B cell (primary cell): ENCODE data around the gene MYO18A. TPM values are rescaled to one million over a fixed set of nuclear protein-coding genes. Genes with fewer than 3 reads are reported as not detected.
"Not testable (repeated sequence)": the region's sequence is repeated elsewhere in the genome, so short reads cannot be mapped to it uniquely, and the experiment has no call there.

Source experiments
- ATAC-seq: fragments of 200-7000 bp; cut with Tn5 transposase; one replicate; pipeline ENCODE4 v1.10.0; 2021; ENCODE audit warnings: low read depth, mild to moderate bottlenecking, moderate number of reproducible peaks, moderate library complexity
- CTCF ChIA-PET: fragments of 350-600 bp; sonication (Branson Sonifier 250); formaldehyde crosslinking; loops from one replicate; lab custom pipeline; 2021; ENCODE audit warnings: antibody characterized with exemption, inconsistent platforms; lab: Charles Lee
- POLR2A ChIA-PET: fragments of 350-600 bp; sonication (Branson Sonifier 250); formaldehyde crosslinking; loops from one replicate; lab custom pipeline; 2021; ENCODE audit warnings: antibody characterized with exemption; lab: Charles Lee
- DNase-seq: peaks from one replicate; pipeline ENCODE4 v3.0.0; 2013
- H2AFZ ChIP-seq: 2 replicates; pipeline ENCODE4 v1.6.1; 2012; ENCODE audit warnings: mild to moderate bottlenecking, low read depth, low read length; ENCODE audit not compliant: insufficient read depth, poor library complexity, severe bottlenecking
- H3K27ac ChIP-seq, 2 donors: 1 replicate in 1 of 2; 2 replicates in 1 of 2; pipeline ENCODE4 v1.5.1; 2012 to 2013; ENCODE audit warnings: low read length in 2 of 2, mild to moderate bottlenecking in 2 of 2, moderate library complexity in 1 of 2
- H3K27me3 ChIP-seq, 4 experiments: fragments of 200-600 bp in 1 of 4; sonication (generic) in 1 of 4; replicated peaks in 1 of 4; 1 replicate in 2 of 4; 2 replicates in 2 of 4; pipeline versions ENCODE4 v1.6.1 to v1.7.0; 2013 to 2016; ENCODE audit warnings: low read length in 3 of 4, mild to moderate bottlenecking in 2 of 4, mixed read lengths in 1 of 4, moderate library complexity in 1 of 4; ENCODE audit not compliant: insufficient read depth in 4 of 4, control insufficient read depth in 3 of 4; ENCODE audit errors: control extremely low read depth in 1 of 4
- H3K36me3 ChIP-seq, 2 experiments: replicated peaks in 1 of 2; 1 replicate in 1 of 2; 2 replicates in 1 of 2; pipeline versions ENCODE4 v1.6.1 to v1.7.1; 2013; ENCODE audit warnings: low read length in 1 of 2; ENCODE audit not compliant: insufficient read depth in 2 of 2, control insufficient read depth in 1 of 2; ENCODE audit errors: control extremely low read depth in 1 of 2, extremely low read depth in 1 of 2
- H3K4me1 ChIP-seq, 2 donors: fragments of 200-600 bp in 1 of 2; sonication (generic) in 1 of 2; 1 replicate in 1 of 2; 2 replicates in 1 of 2; pipeline versions ENCODE4 v1.5.1 to v1.6.1; 2013 to 2017; ENCODE audit warnings: low read length in 2 of 2; ENCODE audit not compliant: control insufficient read depth in 2 of 2, insufficient read depth in 2 of 2
- H3K4me2 ChIP-seq: replicated peaks from 2 replicates; pipeline ENCODE3; 2012; ENCODE audit warnings: mild to moderate bottlenecking, low read depth, low read length; ENCODE audit not compliant: poor library complexity, severe bottlenecking
- H3K4me3 ChIP-seq, 5 experiments: fragments of 200-600 bp in 1 of 5; sonication (generic) in 1 of 5; 1 replicate in 3 of 5; 2 replicates in 2 of 5; pipeline versions ENCODE4 v1.5.1 to v1.7.0; 2011 to 2016; ENCODE audit warnings: low read length in 4 of 5, mild to moderate bottlenecking in 4 of 5, low read depth in 2 of 5, control low read depth in 1 of 5, moderate library complexity in 1 of 5; ENCODE audit not compliant: insufficient read depth in 1 of 5; ENCODE audit errors: control extremely low read depth in 1 of 5, extremely low read depth in 1 of 5
- H3K79me2 ChIP-seq: fragments of 200-600 bp; sonication (generic); one replicate; pipeline ENCODE4 v1.6.0; 2016; ENCODE audit warnings: low read length; ENCODE audit not compliant: control insufficient read depth, insufficient read depth
- H3K9ac ChIP-seq: fragments of 200-600 bp; sonication (generic); 2 replicates; pipeline ENCODE4 v1.6.1; 2017; ENCODE audit warnings: mild to moderate bottlenecking, low read length, moderate library complexity
- H3K9me3 ChIP-seq, 3 donors: one replicate each; pipeline versions ENCODE4 v1.6.1 to v1.7.1; 2013; ENCODE audit warnings: low read length in 2 of 3; ENCODE audit not compliant: control insufficient read depth in 2 of 3, insufficient read depth in 1 of 3; ENCODE audit errors: control extremely low read depth in 1 of 3
- H4K20me1 ChIP-seq: 2 replicates; pipeline ENCODE4 v1.6.0; 2012; ENCODE audit warnings: mild to moderate bottlenecking, low read length; ENCODE audit not compliant: insufficient read depth, control insufficient read depth, poor library complexity, severe bottlenecking
- H3K27ac Mint-ChIP-seq: one replicate; pipeline ENCODE4 v1.8.0; 2021; ENCODE audit warnings: mixed read lengths
- H3K27me3 Mint-ChIP-seq: one replicate; pipeline ENCODE4 v1.8.0; 2021; ENCODE audit warnings: mixed read lengths
- H3K4me1 Mint-ChIP-seq: one replicate; pipeline ENCODE4 v1.8.0; 2021; ENCODE audit warnings: mixed read lengths
- H3K4me3 Mint-ChIP-seq: one replicate; pipeline ENCODE4 v1.8.0; 2021; ENCODE audit warnings: mixed read lengths
- H3K9me3 Mint-ChIP-seq: one replicate; pipeline ENCODE4 v1.8.0; 2022; ENCODE audit warnings: mixed read lengths; ENCODE audit not compliant: insufficient read depth
- EZH2 ChIP-seq: IDR thresholded peaks from 2 replicates; pipeline ENCODE4 v1.6.1; 2012; ENCODE audit warnings: borderline replicate concordance, low read depth, mild to moderate bottlenecking, moderate library complexity, low read length; ENCODE audit not compliant: insufficient read depth, poor library complexity, severe bottlenecking
- WGBS: methylation state at CpG from one replicate; pipeline ENCODE4 v1.1.5; 2013; ENCODE audit warnings: missing lambda C conversion rate; ENCODE audit not compliant: insufficient coverage; 5-methylcytosine and 5-hydroxymethylcytosine counted together
- intact Hi-C: fragments of 100-400 bp; cut with micrococcal nuclease; formaldehyde crosslinking; loops from one replicate; pipeline ENCODE4 v1.10.0; 2022
- polyA plus RNA-seq: library from polyadenylated mRNA; depleted of rRNA; stranded (reverse); fragments of >200 nt; gene quantifications from 2 replicates; pipeline ENCODE4 v1.2.3, GENCODE V29; 2012
- total RNA-seq, 2 donors: library from RNA; stranded (reverse); fragments of 120-200 nt in 1 of 2; gene quantifications; 1 replicate in 1 of 2; 2 replicates in 1 of 2; pipeline versions ENCODE4 v1.2.3 to v1.2.4, GENCODE V29; 2013 to 2022
- TF ChIP-seq, protein P1 (sequence below): fragments of 200-600 bp; IDR thresholded peaks from one replicate; pipeline ENCODE4 v1.8.0; 2022; ENCODE audit warnings: antibody characterized with exemption, mild to moderate bottlenecking

Gene MYO18A
- total and polyA plus RNA-seq, 2 donors (not counting 1 experiment from before 2014, with no cell fraction given), result 72.2 to 155 TPM

DNA sequence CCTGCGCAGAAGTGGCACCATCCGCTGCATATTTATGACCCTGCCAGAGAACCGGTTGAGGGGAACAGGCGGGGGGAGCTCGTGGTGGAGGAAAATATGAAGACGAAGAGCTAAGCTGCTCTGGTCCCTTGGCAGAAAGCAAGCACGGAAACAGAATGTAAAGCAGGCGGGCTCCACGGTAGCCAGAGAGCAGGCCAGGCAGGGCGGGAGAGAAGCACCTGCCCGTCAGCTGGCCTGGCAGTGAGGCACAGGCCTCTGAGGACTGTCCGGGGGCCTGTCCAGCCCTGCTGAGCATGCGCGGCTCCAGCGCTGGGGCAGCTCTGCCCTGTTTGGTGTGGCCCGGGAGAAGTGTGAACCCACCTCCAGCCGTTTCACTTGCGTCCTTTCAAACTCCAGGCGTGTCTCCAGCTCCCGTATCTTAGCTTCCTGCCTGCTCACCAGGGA lies 90.6 kb downstream of the MYO18A start:
- ChIA-PET POLR2A (no interaction called here), CTCF (interaction anchor here (0.9 to 5.4 kb wide), 2 partner anchors 27 to 124 kb away, joined by 4 to 29 read pairs; no protein-coding TSS in a partner anchor)

GRCh38 chr17:29088782-29089181 lies 91.4 kb downstream of the MYO18A start:
- H3K4me1 Mint-ChIP-seq, H3K9ac ChIP-seq, H4K20me1 ChIP-seq, H3K79me2 ChIP-seq, H3K4me3 ChIP-seq, H3K27me3 Mint-ChIP-seq, H3K4me2 ChIP-seq, intact Hi-C loops, H3K9me3 Mint-ChIP-seq, H3K4me1 ChIP-seq, ATAC-seq, H2AFZ ChIP-seq, H3K9me3 ChIP-seq, H3K4me3 Mint-ChIP-seq, H3K27me3 ChIP-seq, H3K27ac ChIP-seq, CTCF ChIA-PET, DNase-seq, H3K27ac Mint-ChIP-seq, POLR2A ChIA-PET: not testable (repeated sequence)
- 100% methylated on average over 1 of the region's 3 CpGs for WGBS
- H3K36me3 ChIP-seq, result peaks cover 0 to 91% of the 10 kb centered on the region in 2 experiments

More for the DNA sequence above, 90.6 kb downstream of the MYO18A start:
- ATAC-seq, result no peak
- Mint-ChIP-seq H3K27ac (no peak overlapping the region), H3K27me3 (no peaks in the 10 kb centered on the region), H3K9me3 (no peaks in the 10 kb centered on the region), H3K4me3 (no peak overlapping the region), H3K4me1 (no peaks in the 10 kb centered on the region)
- H3K4me3 ChIP-seq, result no peak overlapping the region
- intact Hi-C loops, result no loop called here
- no peaks in the 10 kb centered on the region for H3K9me3 ChIP-seq
- H3K4me1 ChIP-seq, result no peaks in the 10 kb centered on the region
- no peak overlapping the region for H3K27ac ChIP-seq
- WGBS, result 93% methylated on average over 19 of the region's 20 CpGs
- no peak overlapping the region for H3K4me2 ChIP-seq
- H3K9ac ChIP-seq, result no peak overlapping the region
- H3K79me2 ChIP-seq, result peaks cover 3% of the 10 kb centered on the region
- peaks cover 0 to 91% of the 10 kb centered on the region in 2 experiments for H3K36me3 ChIP-seq
- TF ChIP-seq, protein P1, sequence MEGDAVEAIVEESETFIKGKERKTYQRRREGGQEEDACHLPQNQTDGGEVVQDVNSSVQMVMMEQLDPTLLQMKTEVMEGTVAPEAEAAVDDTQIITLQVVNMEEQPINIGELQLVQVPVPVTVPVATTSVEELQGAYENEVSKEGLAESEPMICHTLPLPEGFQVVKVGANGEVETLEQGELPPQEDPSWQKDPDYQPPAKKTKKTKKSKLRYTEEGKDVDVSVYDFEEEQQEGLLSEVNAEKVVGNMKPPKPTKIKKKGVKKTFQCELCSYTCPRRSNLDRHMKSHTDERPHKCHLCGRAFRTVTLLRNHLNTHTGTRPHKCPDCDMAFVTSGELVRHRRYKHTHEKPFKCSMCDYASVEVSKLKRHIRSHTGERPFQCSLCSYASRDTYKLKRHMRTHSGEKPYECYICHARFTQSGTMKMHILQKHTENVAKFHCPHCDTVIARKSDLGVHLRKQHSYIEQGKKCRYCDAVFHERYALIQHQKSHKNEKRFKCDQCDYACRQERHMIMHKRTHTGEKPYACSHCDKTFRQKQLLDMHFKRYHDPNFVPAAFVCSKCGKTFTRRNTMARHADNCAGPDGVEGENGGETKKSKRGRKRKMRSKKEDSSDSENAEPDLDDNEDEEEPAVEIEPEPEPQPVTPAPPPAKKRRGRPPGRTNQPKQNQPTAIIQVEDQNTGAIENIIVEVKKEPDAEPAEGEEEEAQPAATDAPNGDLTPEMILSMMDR, result no peak
- no peak for TF ChIP-seq EZH2
- H4K20me1 ChIP-seq, result peaks cover 3% of the 10 kb centered on the region
- H2AFZ ChIP-seq, result no peak overlapping the region
- H3K27me3 ChIP-seq, result no peaks in the 10 kb centered on the region
- DNase-seq, result no peak
